RPMI8226 (cell line): ENCODE measurements around the gene LGI2.
A peak's percentile ranks its signal among the peaks of the same experiment; 100 is the strongest.

Experiments used
- DNase-seq: peaks from one replicate; pipeline ENCODE4 v3.0.0-alpha.2; 2015

The LGI2 gene

DNA sequence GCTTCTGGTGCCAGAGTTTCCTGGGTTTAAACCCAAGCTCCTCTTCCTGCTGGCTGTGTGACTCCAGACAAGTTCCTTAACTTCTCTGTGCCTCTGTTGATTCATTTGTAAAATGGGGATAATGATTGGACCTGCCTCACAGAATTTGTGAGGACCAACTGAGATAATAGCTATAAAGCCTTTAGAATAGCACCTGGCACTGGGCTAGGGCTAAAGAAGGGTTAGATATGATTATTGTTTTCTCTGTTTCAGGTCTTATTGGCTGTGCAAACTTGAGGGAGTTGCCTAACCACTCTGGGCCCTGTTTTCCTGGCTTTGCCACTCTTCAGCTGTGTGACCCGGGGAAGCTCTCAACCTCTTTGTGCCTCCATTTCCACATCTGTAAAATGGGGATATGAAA, 37.8 kb downstream of the LGI2 start:
- DNase-seq: no peak

DNA sequence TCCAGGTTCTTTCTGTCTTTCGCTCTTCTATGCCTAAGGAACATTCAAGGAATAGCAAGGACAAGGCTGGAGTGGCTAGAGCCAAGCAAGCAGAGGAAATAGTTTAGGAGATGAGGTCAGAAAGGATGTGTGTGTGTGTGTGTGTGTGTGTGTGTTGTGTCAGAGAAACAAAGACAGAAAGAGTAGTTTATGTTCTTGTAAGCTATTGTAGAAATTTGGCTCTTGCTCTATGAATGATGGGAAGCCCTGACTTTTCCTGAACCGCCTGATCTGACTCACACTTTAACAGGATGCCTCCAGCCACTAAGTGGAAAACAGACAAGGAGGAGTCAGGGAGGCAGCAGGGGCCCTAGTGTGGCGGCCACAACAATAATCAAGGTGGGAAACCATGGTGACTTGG, 39.7 kb downstream of the LGI2 start:
- DNase-seq: no peak

DNA sequence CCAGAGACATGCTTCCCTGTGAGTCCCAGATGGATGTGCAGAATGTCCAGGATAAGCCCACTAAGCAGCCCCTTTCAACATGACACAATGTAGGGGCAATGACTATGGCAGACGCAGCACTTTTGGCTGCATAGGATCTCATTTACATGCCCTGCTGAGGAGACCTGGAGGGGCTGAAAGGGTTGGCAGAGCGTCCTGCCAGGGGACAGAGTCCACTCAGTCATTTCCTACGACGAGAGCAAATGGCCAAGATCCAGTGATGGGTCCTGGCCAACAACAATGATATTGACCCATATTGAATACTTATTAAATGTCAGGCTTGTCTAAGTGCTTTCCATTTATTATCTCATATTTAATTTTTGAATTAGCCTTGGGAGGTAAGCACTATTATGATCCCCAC, 41.4 kb downstream of the LGI2 start:
- no peak for DNase-seq

- DNase-seq: no peak
Observed at GRCh38 chr4:24988776-24989175, 42.0 kb downstream of the LGI2 start.

DNA sequence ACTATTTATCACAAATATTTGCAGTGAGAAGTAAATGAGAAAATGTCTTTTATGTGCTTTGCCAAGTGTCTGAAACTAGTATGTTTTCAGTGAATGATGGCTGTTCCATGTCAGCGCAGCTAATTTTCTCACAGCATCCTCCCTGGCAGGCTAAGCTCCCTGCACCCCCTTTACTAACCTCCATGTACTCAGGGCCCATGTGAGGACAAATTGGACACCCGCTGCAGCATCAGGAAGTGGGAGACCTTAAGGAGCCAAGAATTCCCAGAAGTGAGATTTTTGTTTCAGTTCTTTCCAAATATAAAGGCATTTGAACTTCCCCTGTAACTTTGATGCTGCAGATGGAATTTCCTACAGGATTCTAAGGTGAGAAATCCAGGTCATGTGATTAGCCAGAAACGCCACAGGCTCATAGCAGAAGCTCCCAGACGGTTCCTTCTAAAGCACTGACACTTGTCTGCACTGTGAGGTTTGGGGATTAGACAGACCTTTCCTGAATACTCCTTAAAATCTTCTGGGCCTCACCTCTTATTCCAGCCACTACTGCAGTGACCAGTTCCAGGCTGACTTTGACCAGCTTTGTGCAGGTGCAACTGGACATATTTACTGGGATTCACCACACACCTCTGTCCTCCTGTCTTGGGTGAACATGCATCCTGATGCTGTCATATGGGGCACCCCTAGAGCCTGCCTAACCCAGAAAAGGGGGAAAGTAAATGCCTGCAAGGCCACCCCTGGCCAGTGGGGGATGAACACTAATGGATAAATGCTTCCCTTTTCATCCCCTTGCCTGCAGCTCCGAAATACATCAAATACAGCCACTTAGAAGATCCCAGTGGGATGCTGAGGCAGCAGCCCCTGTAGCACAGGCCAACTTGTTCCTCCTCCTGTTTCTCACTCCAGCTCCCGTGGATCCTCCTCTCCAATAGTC, 45.9 kb downstream of the LGI2 start:
- no peak for DNase-seq

DNA sequence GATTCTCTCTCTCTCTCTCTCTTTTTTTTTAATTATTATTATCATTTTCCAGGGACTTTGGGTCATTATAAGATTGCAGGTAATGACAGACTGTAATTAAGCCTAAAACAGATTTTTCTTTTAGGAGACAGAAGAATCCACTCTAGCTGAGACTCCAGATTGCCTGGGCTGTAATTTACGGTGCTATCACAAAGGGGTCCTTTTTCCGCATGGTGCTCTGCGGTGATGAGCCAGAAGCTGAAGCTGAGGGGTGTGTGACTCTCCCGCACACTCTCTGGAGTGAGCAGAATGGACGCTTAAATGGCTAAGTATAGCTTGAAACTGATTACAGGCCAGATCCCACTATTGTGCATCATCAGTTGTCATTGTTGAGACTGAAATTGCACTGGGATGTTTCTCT, 50.0 kb downstream of the LGI2 start:
- no peak for DNase-seq

DNA sequence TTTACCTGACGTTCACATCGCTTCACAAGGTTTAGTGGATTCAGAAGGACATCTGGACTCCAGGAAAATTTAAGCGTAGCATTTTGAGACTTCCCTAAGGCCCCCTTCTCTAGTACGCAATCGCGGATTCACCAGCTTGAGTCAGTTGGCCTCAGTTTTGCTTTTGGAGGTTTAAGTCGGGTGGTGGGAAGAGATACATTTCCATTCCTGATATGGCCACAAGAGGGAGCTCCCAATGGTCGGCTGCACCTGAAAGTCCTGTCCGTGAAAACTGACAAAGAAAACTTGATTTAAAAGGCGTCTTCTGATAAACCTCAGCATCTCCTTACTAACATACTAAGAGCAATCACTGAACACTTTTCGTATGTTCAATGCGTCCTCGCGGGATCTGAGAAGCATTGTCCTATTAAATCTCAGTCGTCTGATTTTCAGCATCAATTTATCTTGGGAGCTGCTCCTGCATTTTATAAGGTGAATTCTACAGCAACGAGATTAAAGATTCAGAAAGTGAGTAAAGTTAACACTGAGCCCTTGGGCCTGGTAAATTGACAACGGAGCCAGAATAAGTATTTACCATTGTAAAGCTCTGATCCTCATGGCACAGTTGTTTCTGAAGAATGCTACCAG, 50.6 kb downstream of the LGI2 start:
- DNase-seq: peak; percentile 69

- DNase-seq: no peak
Observed at GRCh38 chr4:24979554-24979953, 51.2 kb downstream of the LGI2 start.

DNA sequence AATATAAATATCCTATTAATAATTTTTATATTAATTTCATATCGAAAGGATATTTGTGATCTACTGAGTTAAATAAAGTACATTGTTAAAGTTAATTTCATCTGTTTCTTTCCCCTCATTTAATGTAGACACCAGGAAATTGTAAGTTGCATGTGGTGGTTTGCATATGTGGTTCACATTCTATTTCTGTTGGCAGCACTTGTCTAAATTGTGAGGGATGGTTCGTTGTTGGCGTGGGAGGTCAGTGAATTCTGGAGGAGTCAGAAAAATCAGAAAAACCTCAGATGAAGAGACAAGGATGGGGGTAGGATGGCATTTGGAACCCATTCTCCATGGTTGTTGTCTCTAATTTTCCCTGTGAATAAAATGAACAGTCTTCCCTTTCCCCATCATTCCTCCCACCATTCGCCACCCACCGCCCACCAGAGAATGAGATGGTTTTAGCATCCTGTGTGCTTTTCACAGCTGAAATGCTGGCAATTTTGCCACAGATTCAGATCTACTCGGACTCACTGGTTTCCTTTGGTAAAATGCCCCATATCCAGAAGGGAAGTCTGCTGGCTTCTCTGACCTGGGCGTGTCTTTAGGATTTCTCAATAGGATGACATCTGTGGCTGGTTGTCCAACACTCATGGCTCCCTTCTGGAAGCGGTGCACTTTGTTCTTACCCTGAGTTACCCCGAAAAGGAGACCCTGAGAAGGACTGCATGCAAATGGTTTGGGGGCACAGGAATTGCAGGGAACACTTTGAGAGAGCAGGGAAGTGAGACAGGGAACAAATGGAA, 52.3 kb downstream of the LGI2 start:
- no peak for DNase-seq

DNA sequence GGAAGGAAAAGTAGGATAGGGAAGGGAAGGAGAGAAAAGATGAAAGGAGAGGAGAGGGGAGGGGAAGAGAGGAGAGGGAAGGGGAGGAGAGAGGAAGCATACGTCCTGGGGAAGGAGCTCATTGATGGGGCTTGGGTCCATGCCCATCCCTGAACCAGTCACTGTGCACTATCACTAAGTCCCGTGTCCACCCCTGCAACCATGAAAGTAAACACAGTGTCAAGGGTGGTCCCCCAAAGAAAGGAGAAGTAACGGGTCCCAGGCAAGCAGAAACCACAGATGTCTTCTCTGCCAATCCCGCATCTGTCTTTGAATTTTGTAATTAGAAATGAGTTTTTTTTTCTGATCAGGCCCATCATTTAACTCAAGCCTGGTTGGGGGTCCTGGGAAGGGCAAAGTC, 55.2 kb downstream of the LGI2 start:
- no peak for DNase-seq

- DNase-seq: no peak
Observed at GRCh38 chr4:24973747-24974601, 56.8 kb downstream of the LGI2 start.

DNA sequence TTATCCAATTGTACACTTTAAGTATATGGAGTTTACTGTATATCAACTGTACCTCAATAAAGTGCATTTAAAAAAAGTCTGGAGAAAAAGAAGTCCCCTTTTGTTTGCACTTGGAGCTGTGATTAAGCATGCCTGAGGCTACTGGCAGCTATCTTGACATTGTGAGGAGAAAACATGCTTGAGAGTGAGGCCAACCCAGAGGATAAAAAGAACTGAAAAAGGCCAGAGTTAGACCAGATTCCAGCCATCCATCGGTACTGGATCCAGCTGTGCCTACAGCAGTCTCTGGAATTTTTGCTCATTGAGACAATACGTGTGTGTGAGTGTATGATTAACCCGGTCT, 57.4 kb downstream of the LGI2 start:
- no peak for DNase-seq

GRCh38 chr4:24971192-24971591, 59.6 kb downstream of the LGI2 start:
- peak; percentile 83 for DNase-seq

DNA sequence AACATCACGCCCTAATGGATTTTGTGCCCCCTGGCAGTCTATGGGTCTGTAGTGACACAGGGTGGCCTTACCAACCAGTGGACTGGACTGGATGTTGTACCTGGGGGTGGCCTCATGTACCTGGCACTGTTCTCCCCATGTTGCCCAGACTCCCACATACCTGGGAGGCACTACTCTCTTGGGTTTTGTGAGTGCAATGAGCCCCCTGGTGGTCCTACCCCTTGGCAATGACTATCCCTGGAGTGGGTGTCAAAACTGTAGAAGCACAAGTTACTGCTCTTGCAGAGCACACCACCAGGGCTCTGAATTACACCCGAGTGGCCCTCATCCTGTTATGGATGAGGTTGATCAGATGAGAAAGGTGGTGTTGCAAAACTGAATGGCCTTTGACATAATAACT, 60.1 kb downstream of the LGI2 start:
- no peak for DNase-seq

DNA sequence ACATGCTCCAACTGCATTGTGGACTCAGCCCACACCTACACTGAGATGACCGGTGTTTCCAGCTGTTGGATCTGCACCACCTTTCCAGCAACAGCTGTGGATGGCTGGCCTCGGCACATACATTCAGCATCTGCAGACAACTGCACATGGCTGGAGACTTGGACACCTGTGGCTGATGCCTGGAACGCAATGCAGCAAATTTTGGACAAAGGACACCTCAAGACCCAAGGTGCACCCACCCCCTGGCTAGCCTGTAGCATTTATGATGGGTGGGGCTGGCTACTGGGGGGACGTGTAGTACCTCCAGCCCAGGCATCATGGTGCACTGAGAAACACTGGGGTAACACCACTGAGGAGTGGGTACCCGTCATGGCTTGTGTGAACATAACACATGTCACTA, 60.6 kb downstream of the LGI2 start:
- DNase-seq: no peak

DNA sequence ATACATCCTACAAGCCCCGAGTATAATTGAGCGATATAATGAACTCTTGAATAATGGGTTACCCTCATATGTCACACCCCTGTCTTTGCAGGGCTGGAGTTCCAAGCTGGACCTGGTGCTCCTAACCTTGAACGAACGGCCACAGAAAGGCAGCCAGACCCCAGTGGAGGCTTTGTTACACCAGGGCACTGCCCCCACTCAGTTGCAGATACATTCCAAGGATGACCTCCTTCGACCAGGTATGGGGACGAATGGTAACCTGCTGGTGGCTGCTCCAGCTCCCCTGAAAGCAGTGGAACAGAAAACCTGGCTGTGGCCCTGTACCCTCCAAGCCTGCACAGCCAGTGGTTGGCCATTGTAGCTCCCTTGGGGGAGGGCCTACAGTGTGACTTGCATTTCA, 61.3 kb downstream of the LGI2 start:
- DNase-seq: no peak

GRCh38 chr4:24968992-24969391, 61.8 kb downstream of the LGI2 start:
- DNase-seq: no peak

DNA sequence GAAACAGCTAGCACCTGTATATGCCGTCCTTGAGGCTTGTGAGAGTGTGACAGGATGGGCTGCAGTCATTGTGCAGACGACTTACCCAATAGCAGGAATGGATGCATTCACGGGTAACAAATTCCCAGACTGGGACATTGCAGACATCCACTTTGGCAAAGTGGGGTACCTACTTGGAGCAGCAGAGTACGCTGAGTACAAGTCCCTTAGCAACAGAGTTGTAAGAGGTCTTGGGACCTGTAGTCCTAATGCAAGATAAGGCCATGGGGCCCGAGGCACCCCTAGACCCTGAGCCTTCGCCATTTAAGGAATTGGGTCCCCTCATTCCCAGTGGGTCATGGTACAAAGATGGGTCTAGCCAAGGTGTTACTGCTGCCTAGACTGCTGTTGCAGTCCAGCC, 62.5 kb downstream of the LGI2 start:
- DNase-seq: no peak

DNA sequence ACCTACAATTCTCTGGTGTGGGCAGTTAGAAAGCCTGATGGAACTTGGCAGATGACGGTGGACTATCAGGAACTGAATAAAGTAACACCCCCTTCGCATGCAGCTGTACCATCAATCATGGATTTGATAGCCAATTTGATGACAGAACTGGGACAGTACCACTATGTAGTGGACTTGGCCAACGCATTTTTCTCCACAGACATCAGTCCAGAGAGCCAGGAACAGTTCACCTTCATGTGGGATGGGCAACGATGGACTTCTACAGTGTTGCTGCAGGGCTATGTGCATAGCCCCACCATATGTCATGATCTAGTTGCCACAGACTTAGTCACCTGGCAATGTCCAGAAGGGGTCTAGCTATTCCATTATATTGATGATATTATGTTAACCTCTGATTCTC, 63.4 kb downstream of the LGI2 start:
- DNase-seq: no peak

GRCh38 chr4:24966076-24966475, 64.7 kb downstream of the LGI2 start:
- DNase-seq: no peak

DNA sequence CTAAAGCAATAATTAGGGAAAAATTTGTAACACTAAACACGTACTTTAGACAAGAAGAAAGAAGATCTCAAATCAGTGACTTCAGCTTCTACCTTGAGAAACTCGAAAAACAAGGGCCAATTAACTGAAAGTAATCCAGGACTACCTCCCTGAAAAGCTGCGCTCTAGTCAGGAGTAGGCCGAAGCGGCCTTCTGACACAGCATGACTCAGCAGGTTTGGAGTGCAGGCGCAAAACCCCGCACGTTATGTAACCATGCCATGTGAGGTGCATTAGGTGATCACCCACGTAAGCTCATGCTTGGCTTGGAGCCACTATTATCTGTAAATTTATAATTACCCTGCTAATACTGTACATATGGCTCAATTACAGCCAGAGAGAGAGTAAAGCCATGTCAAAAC, 65.1 kb downstream of the LGI2 start:
- no peak for DNase-seq

DNA sequence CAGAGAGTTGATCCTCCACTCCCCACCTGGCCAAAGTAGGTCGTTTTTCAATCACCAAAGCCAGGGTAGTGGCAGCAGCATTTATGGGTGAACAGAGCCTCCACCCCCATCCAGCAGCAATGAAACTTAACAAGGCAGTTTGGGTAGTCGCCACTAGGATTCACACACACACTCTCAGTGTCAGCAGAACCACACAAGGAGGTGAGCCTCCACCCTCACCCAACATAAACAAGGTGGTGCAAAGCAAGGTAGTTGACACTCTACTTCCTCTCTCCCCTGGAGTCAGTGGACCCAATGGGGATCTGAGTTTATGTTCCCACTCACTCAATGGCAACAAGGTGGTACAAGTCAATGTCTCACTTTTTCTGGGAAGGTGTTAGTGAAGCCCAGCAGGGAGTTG, 67.5 kb downstream of the LGI2 start:
- no peak for DNase-seq

- DNase-seq: no peak
Observed at GRCh38 chr4:24957886-24958285, 72.9 kb downstream of the LGI2 start.
